ENCODE results near the gene MYOF.

DNA sequence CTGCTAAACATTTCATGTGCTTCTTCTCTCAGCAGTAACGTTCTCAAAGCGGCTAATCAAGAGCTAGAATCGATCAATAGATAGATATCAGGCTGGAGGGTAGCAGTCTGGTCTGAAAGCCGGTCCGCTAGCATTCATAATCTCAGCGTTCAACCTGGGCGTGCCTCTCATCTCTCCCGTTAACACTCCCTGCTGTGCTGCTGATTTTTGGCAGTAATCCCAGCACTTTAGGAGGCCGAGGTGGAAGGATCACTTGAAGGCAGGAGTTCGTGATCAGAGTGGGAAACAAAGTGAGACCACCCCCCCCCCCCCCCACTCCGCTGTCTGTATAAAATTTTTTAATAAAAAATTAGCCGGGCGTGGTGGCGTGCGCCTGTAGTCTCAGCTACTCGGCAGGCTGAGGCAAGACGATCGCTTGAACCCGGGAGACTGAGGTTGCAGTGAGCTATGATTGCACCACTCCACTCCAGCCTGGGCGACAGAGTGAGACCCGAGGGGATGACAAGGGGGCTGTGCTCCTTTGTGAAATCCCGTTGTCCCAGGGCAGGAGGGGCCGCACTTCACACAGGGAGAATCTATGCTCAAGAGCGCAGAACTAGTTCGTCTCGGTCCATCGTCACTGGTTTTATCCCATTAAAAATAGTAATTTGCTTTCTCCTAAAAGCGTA lies 13.7 kb upstream of the MYOF start:
- TF ChIP-seq EP300 (IDR thresholded peaks at IDR 0.05), result no peak
- TF ChIP-seq POLR2A (IDR thresholded peaks at IDR 0.05), result no peak
- TF ChIP-seq, protein P1, sequence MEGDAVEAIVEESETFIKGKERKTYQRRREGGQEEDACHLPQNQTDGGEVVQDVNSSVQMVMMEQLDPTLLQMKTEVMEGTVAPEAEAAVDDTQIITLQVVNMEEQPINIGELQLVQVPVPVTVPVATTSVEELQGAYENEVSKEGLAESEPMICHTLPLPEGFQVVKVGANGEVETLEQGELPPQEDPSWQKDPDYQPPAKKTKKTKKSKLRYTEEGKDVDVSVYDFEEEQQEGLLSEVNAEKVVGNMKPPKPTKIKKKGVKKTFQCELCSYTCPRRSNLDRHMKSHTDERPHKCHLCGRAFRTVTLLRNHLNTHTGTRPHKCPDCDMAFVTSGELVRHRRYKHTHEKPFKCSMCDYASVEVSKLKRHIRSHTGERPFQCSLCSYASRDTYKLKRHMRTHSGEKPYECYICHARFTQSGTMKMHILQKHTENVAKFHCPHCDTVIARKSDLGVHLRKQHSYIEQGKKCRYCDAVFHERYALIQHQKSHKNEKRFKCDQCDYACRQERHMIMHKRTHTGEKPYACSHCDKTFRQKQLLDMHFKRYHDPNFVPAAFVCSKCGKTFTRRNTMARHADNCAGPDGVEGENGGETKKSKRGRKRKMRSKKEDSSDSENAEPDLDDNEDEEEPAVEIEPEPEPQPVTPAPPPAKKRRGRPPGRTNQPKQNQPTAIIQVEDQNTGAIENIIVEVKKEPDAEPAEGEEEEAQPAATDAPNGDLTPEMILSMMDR (IDR thresholded peaks at IDR 0.05), result no peak
- no peak for TF ChIP-seq POLR2AphosphoS5 (IDR thresholded peaks at IDR 0.05)

All from suprapubic skin (tissue), 4 donors.